Measurements from ENCODE around the gene CNTNAP2. TPM values are rescaled to one million over a fixed set of nuclear protein-coding genes. Genes with fewer than 3 reads are reported as not detected.

Gene CNTNAP2
- total RNA-seq, 1 experiment from 2014 or later, result 42.5 TPM

DNA sequence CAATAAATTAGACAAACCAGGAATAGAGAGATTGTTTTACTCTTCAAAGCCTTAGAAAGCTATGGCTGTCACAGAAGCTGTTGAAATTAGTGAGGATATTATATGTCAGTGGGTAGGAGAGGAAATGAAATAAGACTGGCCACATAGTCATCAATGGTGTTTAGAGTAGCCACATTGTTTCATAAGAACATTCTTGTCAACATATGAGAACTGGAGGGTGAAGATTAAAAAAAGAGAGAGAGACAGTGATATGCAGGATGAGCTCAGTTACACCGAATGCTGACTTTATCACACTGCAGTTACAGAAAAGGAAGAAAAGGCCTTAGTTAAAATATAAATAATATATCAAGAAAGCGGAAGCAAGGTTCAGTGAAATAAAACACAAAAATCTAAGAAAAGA is 412.0 kb downstream of the CNTNAP2 start:
- ChIA-PET CTCF (no interaction called here), POLR2A (no interaction called here)
- Histone ChIP-seq H3K27me3 (replicated peaks; ENCODE audit: control insufficient read depth, insufficient read depth, low read length) (no peaks in the 10 kb centered on the region), H3K4me1 (no peaks in the 10 kb centered on the region), H3K36me3 (ENCODE audit: control insufficient read depth, insufficient read depth, low read length) (no peaks in the 10 kb centered on the region), H3K9me3 (no peaks in the 10 kb centered on the region), H3K4me3 (ENCODE audit: low read depth, low read length) (no peak overlapping the region)
- Mint-ChIP-seq H3K4me1 (ENCODE audit: low read depth, unreplicated experiment) (no peaks in the 10 kb centered on the region), H3K4me3 (ENCODE audit: unreplicated experiment) (no peak overlapping the region), H3K9me3 (ENCODE audit: unreplicated experiment) (no peaks in the 10 kb centered on the region), H3K27me3 (ENCODE audit: insufficient read depth, unreplicated experiment) (peaks cover 5% of the 10 kb centered on the region), H3K36me3 (ENCODE audit: insufficient read depth, unreplicated experiment) (no peaks in the 10 kb centered on the region), H3K27ac (ENCODE audit: unreplicated experiment) (no peak overlapping the region)
- TF ChIP-seq, protein P1, sequence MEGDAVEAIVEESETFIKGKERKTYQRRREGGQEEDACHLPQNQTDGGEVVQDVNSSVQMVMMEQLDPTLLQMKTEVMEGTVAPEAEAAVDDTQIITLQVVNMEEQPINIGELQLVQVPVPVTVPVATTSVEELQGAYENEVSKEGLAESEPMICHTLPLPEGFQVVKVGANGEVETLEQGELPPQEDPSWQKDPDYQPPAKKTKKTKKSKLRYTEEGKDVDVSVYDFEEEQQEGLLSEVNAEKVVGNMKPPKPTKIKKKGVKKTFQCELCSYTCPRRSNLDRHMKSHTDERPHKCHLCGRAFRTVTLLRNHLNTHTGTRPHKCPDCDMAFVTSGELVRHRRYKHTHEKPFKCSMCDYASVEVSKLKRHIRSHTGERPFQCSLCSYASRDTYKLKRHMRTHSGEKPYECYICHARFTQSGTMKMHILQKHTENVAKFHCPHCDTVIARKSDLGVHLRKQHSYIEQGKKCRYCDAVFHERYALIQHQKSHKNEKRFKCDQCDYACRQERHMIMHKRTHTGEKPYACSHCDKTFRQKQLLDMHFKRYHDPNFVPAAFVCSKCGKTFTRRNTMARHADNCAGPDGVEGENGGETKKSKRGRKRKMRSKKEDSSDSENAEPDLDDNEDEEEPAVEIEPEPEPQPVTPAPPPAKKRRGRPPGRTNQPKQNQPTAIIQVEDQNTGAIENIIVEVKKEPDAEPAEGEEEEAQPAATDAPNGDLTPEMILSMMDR (IDR thresholded peaks at IDR 0.05; ENCODE audit: insufficient read depth in 1 of 2, low read depth in 1 of 2, low read length in 1 of 2, severe bottlenecking in 1 of 2, unreplicated experiment in 1 of 2), result no peak
- intact Hi-C loops (cut with micrococcal nuclease; ENCODE audit: unreplicated experiment), result no loop called here
- BruUV-seq (replicated peaks), result no TSS peak
- no peak for DNase-seq

DNA sequence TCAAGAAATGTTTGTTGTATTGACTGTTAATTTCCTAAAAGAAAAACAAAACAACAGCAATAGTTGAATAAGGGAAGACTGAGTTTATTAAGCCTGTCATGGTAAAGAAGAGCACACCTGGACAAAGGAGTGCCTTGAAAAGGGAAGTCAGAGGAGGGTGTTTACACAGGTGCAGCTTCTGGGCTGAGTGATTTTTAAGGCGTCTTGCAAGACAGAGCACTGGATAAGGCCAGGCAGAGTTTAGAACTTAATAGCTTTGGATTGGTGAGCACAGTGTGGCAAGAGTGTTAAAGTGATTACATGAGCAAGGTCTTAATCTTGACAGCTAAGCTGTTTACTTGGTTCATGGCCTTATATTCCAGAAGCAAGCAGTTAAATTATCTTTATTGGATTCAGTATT is 423.2 kb downstream of the CNTNAP2 start:
- Histone ChIP-seq H3K27me3 (replicated peaks; ENCODE audit: control insufficient read depth, insufficient read depth, low read length) (no peaks in the 10 kb centered on the region), H3K4me1 (no peaks in the 10 kb centered on the region), H3K9me3 (no peaks in the 10 kb centered on the region), H3K36me3 (ENCODE audit: control insufficient read depth, insufficient read depth, low read length) (no peaks in the 10 kb centered on the region), H3K4me3 (ENCODE audit: low read depth, low read length) (no peak overlapping the region)
- ChIA-PET CTCF (no interaction called here), POLR2A (no interaction called here)
- Mint-ChIP-seq H3K36me3 (ENCODE audit: insufficient read depth, unreplicated experiment) (no peaks in the 10 kb centered on the region), H3K4me3 (ENCODE audit: unreplicated experiment) (no peak overlapping the region), H3K27ac (ENCODE audit: unreplicated experiment) (no peak overlapping the region), H3K27me3 (ENCODE audit: insufficient read depth, unreplicated experiment) (peaks cover 3% of the 10 kb centered on the region), H3K4me1 (ENCODE audit: low read depth, unreplicated experiment) (no peaks in the 10 kb centered on the region), H3K9me3 (ENCODE audit: unreplicated experiment) (peaks cover 8% of the 10 kb centered on the region)
- intact Hi-C loops (cut with micrococcal nuclease; ENCODE audit: unreplicated experiment), result no loop called here
- no peak for DNase-seq
- BruUV-seq (replicated peaks), result no TSS peak
- TF ChIP-seq, protein P1 (IDR thresholded peaks at IDR 0.05; ENCODE audit: insufficient read depth in 1 of 2, low read depth in 1 of 2, low read length in 1 of 2, severe bottlenecking in 1 of 2, unreplicated experiment in 1 of 2), result no peak

DNA sequence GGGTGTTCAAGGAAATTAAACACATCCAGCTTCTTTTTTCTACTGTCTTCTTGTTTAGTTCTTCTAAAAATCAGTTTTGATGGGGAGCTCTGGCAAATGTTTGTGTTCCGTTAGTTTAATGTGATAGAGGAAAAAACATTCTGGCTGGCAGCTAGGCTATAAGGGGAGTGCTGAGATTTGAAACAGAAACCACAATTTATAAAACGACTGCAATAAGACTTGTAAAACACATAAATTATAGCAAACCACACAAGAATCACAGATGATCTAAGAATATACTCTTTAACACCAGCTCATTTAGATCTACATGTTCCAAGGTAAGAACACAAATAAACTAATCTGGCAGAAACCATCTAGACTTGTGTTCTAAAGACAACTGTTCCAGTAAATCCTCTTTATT is 425.5 kb downstream of the CNTNAP2 start:
- Mint-ChIP-seq H3K4me3 (ENCODE audit: unreplicated experiment) (no peak overlapping the region), H3K36me3 (ENCODE audit: insufficient read depth, unreplicated experiment) (no peaks in the 10 kb centered on the region), H3K9me3 (ENCODE audit: unreplicated experiment) (peaks cover 8% of the 10 kb centered on the region), H3K27ac (ENCODE audit: unreplicated experiment) (no peak overlapping the region), H3K4me1 (ENCODE audit: low read depth, unreplicated experiment) (no peaks in the 10 kb centered on the region), H3K27me3 (ENCODE audit: insufficient read depth, unreplicated experiment) (peaks cover 3% of the 10 kb centered on the region)
- no peak overlapping the region for H3K4me3 ChIP-seq (ENCODE audit: low read depth, low read length)
- no peak for DNase-seq
- intact Hi-C loops (cut with micrococcal nuclease; ENCODE audit: unreplicated experiment), result no loop called here
- H3K27me3 ChIP-seq (replicated peaks; ENCODE audit: control insufficient read depth, insufficient read depth, low read length), result no peaks in the 10 kb centered on the region
- ChIA-PET POLR2A (no interaction called here), CTCF (no interaction called here)
- H3K9me3 ChIP-seq, result no peaks in the 10 kb centered on the region
- no TSS peak for BruUV-seq (replicated peaks)
- no peaks in the 10 kb centered on the region for H3K4me1 ChIP-seq
- no peaks in the 10 kb centered on the region for H3K36me3 ChIP-seq (ENCODE audit: control insufficient read depth, insufficient read depth, low read length)
- TF ChIP-seq, protein P1 (IDR thresholded peaks at IDR 0.05; ENCODE audit: insufficient read depth in 1 of 2, low read depth in 1 of 2, low read length in 1 of 2, severe bottlenecking in 1 of 2, unreplicated experiment in 1 of 2), result no peak

Data from Caco-2 (cell line).